CD14-positive monocyte (primary cell): ENCODE results near the gene REC8. TPM values are rescaled to one million over a fixed set of nuclear protein-coding genes. Genes with fewer than 3 reads are reported as not detected.

ENCODE experiments used
- DNase-seq, 3 donors: peaks; one replicate each; pipeline ENCODE4 v3.0.0-alpha.2; 2011 to 2022
- H2AFZ ChIP-seq: 2 replicates; pipeline ENCODE4 v1.6.0; 2012; ENCODE audit warnings: mild to moderate bottlenecking, low read depth, low read length, inconsistent platforms; ENCODE audit not compliant: insufficient read depth, poor library complexity, severe bottlenecking
- H3K27ac ChIP-seq, 2 donors: 1 replicate in 1 of 2; 2 replicates in 1 of 2; pipeline ENCODE4 v1.5.1; 2012 to 2013; ENCODE audit warnings: low read length in 2 of 2, control low read depth in 1 of 2, inconsistent platforms in 1 of 2, low read depth in 1 of 2, mild to moderate bottlenecking in 1 of 2
- H3K27me3 ChIP-seq, 2 donors: one replicate each; pipeline versions ENCODE4 v1.6.0 to v1.6.1; 2011 to 2013; ENCODE audit warnings: low read length in 2 of 2; ENCODE audit not compliant: control insufficient read depth in 2 of 2, insufficient read depth in 2 of 2
- H3K36me3 ChIP-seq, 2 donors: replicated peaks in 1 of 2; 1 replicate in 1 of 2; 2 replicates in 1 of 2; pipeline versions ENCODE4 v1.5.1 to v1.6.1; 2012 to 2013; ENCODE audit warnings: low read length in 2 of 2, control low read depth in 1 of 2, inconsistent platforms in 1 of 2, mild to moderate bottlenecking in 1 of 2; ENCODE audit not compliant: insufficient read depth in 2 of 2, control insufficient read depth in 1 of 2
- H3K4me1 ChIP-seq, 2 donors: 1 replicate in 1 of 2; 2 replicates in 1 of 2; pipeline versions ENCODE4 v1.5.1 to v1.6.1; 2012 to 2013; ENCODE audit warnings: low read length in 2 of 2, control low read depth in 1 of 2, inconsistent platforms in 1 of 2, mild to moderate bottlenecking in 1 of 2, moderate library complexity in 1 of 2; ENCODE audit not compliant: insufficient read depth in 2 of 2, control insufficient read depth in 1 of 2
- H3K4me2 ChIP-seq: replicated peaks from 2 replicates; pipeline ENCODE3; 2012; ENCODE audit warnings: low read length, moderate library complexity, mild to moderate bottlenecking; ENCODE audit not compliant: poor library complexity, severe bottlenecking; ENCODE audit errors: extremely low read depth
- H3K4me3 ChIP-seq, 3 experiments: fragments of 200-600 bp in 1 of 3; sonication (generic) in 1 of 3; replicated peaks in 1 of 3; 1 replicate in 2 of 3; 2 replicates in 1 of 3; pipeline ENCODE4 v1.5.1; 2011 to 2013; ENCODE audit warnings: low read length in 3 of 3, mild to moderate bottlenecking in 3 of 3, control low read depth in 2 of 3, low read depth in 2 of 3, inconsistent platforms in 1 of 3, moderate library complexity in 1 of 3
- H3K79me2 ChIP-seq: 2 replicates; pipeline ENCODE4 v1.6.0; 2012; ENCODE audit warnings: mild to moderate bottlenecking, control low read depth, inconsistent platforms, low read length, moderate library complexity; ENCODE audit not compliant: insufficient read depth
- H3K9ac ChIP-seq: 2 replicates; pipeline ENCODE4 v1.6.0; 2017; ENCODE audit warnings: low read length, mild to moderate bottlenecking; ENCODE audit not compliant: insufficient read depth, poor library complexity, severe bottlenecking
- H3K9me3 ChIP-seq, 2 donors: replicated peaks in 1 of 2; 1 replicate in 1 of 2; 2 replicates in 1 of 2; pipeline versions ENCODE4 v1.5.1 to v1.6.1; 2012 to 2013; ENCODE audit warnings: low read length in 2 of 2, control low read depth in 1 of 2; ENCODE audit not compliant: control insufficient read depth in 1 of 2, insufficient read depth in 1 of 2
- H4K20me1 ChIP-seq: 2 replicates; pipeline ENCODE4 v1.6.0; 2012; ENCODE audit warnings: mild to moderate bottlenecking, low read length, control low read depth, moderate library complexity; ENCODE audit not compliant: insufficient read depth
- H3K27ac Mint-ChIP-seq, 7 donors: one replicate each; pipeline ENCODE4 v1.8.0; 2020; ENCODE audit warnings: mild to moderate bottlenecking in 7 of 7, mixed read lengths in 7 of 7, moderate library complexity in 6 of 7, inconsistent platforms in 2 of 7
- H3K27me3 Mint-ChIP-seq, 3 donors: one replicate each; pipeline ENCODE4 v1.8.0; 2021 to 2022; ENCODE audit warnings: low read depth in 3 of 3, mild to moderate bottlenecking in 3 of 3, mixed read lengths in 3 of 3, moderate library complexity in 3 of 3, inconsistent platforms in 1 of 3
- H3K36me3 Mint-ChIP-seq, 2 donors: one replicate each; pipeline ENCODE4 v1.8.0; 2020; ENCODE audit warnings: mixed read lengths in 2 of 2, inconsistent platforms in 1 of 2, mild to moderate bottlenecking in 1 of 2
- H3K4me1 Mint-ChIP-seq: one replicate; pipeline ENCODE4 v1.8.0; 2020; ENCODE audit warnings: mild to moderate bottlenecking, mixed read lengths
- H3K4me3 Mint-ChIP-seq, 2 donors: one replicate each; pipeline ENCODE4 v1.8.0; 2020; ENCODE audit warnings: mild to moderate bottlenecking in 2 of 2, mixed read lengths in 2 of 2, moderate library complexity in 1 of 2
- H3K9me3 Mint-ChIP-seq, 7 donors: one replicate each; pipeline ENCODE4 v1.8.0; 2020 to 2022; ENCODE audit warnings: mixed read lengths in 7 of 7, mild to moderate bottlenecking in 6 of 7, moderate library complexity in 6 of 7, inconsistent platforms in 2 of 7
- WGBS: methylation state at CpG from one replicate; pipeline ENCODE4 v1.1.5; 2013; ENCODE audit warnings: missing lambda C conversion rate; ENCODE audit not compliant: insufficient coverage; 5-methylcytosine and 5-hydroxymethylcytosine counted together
- intact Hi-C, 2 donors: fragments of 100-400 bp; cut with micrococcal nuclease; formaldehyde crosslinking; loops; one replicate each; pipeline versions ENCODE4 v1.15.0 to v1.15.1; 2023
- polyA plus RNA-seq, 3 donors: library from polyadenylated mRNA; depleted of rRNA in 1 of 3; unstranded in 2 of 3; stranded (reverse) in 1 of 3; fragments of 300-500 nt in 2 of 3; fragments of >200 nt in 1 of 3; fragmentation: Illumina TruSeq in 2 of 3; gene quantifications; 1 replicate in 2 of 3; 2 replicates in 1 of 3; pipeline ENCODE4 v1.2.3, GENCODE V29; 2012 to 2021
- TF ChIP-seq, protein P1 (sequence below): fragments of 200-600 bp; IDR thresholded peaks from one replicate; pipeline ENCODE4 v1.8.0; 2022; ENCODE audit warnings: antibody characterized with exemption, mild to moderate bottlenecking

REC8 gene
- polyA plus RNA-seq, 3 donors = 1.4 to 46.4 (median 2.3) TPM

DNA sequence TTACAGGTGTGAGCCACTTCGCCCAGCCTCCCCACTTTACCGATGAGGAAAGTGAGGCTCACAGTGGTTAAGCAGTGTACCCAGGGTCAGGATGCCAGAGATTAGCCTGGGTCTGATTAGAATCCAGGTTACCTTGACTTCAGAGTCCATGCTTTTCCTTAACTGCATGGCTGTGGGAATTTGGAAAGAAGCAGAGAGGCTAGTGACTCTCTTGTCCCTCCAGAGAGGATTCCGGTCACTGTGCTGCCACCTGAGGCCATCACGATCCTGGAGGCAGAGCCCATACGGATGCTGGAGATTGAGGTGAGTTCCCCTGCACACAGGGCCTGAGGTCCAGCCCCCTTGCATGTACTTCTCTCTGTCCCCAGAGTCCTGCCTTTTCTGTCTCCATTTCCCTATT, 4.7 kb downstream of the REC8 start:
- no peak for DNase-seq
- peak overlapping the region in 1 of 7 donors; percentile 54 for H3K27ac Mint-ChIP-seq
- Histone ChIP-seq H3K36me3 (peaks cover 62 to 80% of the 10 kb centered on the region in 2 donors), H3K9ac (no peak overlapping the region), H3K4me1 (peaks cover 9 to 11% of the 10 kb centered on the region in 2 donors), H3K9me3 (no peaks in the 10 kb centered on the region), H3K4me2 (no peak overlapping the region), H2AFZ (no peak overlapping the region), H3K79me2 (no peaks in the 10 kb centered on the region), H4K20me1 (peaks cover 17% of the 10 kb centered on the region), H3K4me3 (no peak overlapping the region), H3K27ac (no peak overlapping the region), H3K27me3 (no peaks in the 10 kb centered on the region)
- peaks cover 9% of the 10 kb centered on the region for H3K4me1 Mint-ChIP-seq
- TF ChIP-seq, protein P1, sequence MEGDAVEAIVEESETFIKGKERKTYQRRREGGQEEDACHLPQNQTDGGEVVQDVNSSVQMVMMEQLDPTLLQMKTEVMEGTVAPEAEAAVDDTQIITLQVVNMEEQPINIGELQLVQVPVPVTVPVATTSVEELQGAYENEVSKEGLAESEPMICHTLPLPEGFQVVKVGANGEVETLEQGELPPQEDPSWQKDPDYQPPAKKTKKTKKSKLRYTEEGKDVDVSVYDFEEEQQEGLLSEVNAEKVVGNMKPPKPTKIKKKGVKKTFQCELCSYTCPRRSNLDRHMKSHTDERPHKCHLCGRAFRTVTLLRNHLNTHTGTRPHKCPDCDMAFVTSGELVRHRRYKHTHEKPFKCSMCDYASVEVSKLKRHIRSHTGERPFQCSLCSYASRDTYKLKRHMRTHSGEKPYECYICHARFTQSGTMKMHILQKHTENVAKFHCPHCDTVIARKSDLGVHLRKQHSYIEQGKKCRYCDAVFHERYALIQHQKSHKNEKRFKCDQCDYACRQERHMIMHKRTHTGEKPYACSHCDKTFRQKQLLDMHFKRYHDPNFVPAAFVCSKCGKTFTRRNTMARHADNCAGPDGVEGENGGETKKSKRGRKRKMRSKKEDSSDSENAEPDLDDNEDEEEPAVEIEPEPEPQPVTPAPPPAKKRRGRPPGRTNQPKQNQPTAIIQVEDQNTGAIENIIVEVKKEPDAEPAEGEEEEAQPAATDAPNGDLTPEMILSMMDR = no peak
- H3K4me3 Mint-ChIP-seq = no peak overlapping the region
- intact Hi-C loops = no loop called here
- H3K36me3 Mint-ChIP-seq = peaks cover 75 to 88% of the 10 kb centered on the region in 2 donors
- 99% methylated on average over 5 of the region's 5 CpGs for WGBS
- no peaks in the 10 kb centered on the region for H3K9me3 Mint-ChIP-seq
- H3K27me3 Mint-ChIP-seq = peaks cover 4 to 7% (median 7%) of the 10 kb centered on the region in 3 donors

DNA sequence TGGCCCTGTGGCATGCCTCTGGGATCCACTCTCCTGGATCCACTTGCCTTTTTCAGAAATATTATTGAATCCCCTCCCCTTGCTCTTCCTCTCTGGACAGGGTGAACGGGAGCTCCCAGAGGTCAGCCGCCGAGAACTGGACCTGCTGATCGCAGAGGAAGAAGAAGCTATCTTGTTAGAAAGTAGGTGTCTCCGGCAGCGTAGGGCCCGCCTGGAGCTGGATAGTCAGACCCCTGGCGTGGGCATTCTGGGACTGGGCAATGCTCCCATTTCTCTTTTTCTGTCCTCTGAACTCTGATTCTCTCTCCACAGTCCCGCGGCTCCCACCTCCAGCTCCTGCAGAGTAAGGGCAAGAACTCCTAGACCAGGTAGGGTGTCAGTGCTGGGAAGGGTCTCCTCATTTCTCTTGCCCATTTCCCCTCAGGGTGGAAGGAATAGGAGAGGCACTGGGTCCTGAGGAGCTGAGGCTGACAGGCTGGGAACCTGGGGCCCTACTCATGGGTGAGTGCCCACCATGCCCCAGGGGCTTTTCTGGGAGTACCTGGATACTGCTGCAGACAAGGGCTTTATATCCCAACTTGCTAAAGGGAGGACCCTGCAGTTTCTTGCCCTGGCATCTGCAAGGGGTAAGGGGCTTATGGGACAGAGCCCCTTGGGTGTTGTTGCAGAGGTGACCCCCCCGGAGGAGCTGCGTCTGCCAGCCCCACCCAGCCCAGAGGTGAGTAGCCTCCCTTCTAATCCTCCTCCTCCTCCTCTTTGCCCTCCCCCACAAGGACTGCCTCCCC, 5.4 kb downstream of the REC8 start:
- Histone ChIP-seq H3K4me1 (peaks cover 2 to 5% of the 10 kb centered on the region in 2 donors), H3K36me3 (peaks cover 67 to 86% of the 10 kb centered on the region in 2 donors), H3K79me2 (no peaks in the 10 kb centered on the region), H3K9me3 (no peaks in the 10 kb centered on the region), H3K27me3 (no peaks in the 10 kb centered on the region), H2AFZ (no peak overlapping the region), H3K27ac (no peak overlapping the region), H3K4me3 (no peak overlapping the region), H3K4me2 (no peak overlapping the region), H4K20me1 (peaks cover 11% of the 10 kb centered on the region), H3K9ac (no peak overlapping the region)
- no peak for DNase-seq
- H3K36me3 Mint-ChIP-seq = peaks cover 79 to 95% of the 10 kb centered on the region in 2 donors
- WGBS = no CpG with 5 or more reads among the region's 12 CpGs
- no peaks in the 10 kb centered on the region for H3K9me3 Mint-ChIP-seq
- intact Hi-C loops = no loop called here
- no peak overlapping the region for H3K4me3 Mint-ChIP-seq
- H3K4me1 Mint-ChIP-seq = peaks cover 3% of the 10 kb centered on the region
- no peak overlapping the region for H3K27ac Mint-ChIP-seq
- peaks cover 1 to 4% (median 3%) of the 10 kb centered on the region in 3 donors for H3K27me3 Mint-ChIP-seq
- TF ChIP-seq, protein P1 = no peak
